Activated B cell treated with CpG ODN at 0.5 μM for 24 hours (primary cell): ENCODE measurements around the gene CCL16. TPM values are rescaled to one million over a fixed set of nuclear protein-coding genes. Genes with fewer than 3 reads are reported as not detected.

Experiments
- ATAC-seq: fragments of 200-7000 bp; cut with Tn5 transposase; one replicate; pipeline ENCODE4 v1.10.0; 2021; ENCODE audit warnings: low read depth, mild to moderate bottlenecking, moderate library complexity
- CTCF ChIA-PET: fragments of 350-600 bp; sonication (Branson Sonifier 250); formaldehyde crosslinking; loops from one replicate; lab custom pipeline; 2021; ENCODE audit warnings: antibody characterized with exemption; lab: Charles Lee
- POLR2A ChIA-PET: fragments of 350-600 bp; sonication (Branson Sonifier 250); formaldehyde crosslinking; loops from one replicate; lab custom pipeline; 2021; ENCODE audit warnings: antibody characterized with exemption; lab: Charles Lee
- DNase-seq: peaks from one replicate; pipeline ENCODE4 v3.0.0; 2022
- H3K27ac Mint-ChIP-seq: one replicate; pipeline ENCODE4 v1.8.0; 2020; ENCODE audit warnings: mixed read lengths
- H3K27me3 Mint-ChIP-seq: one replicate; pipeline ENCODE4 v1.8.0; 2021; ENCODE audit warnings: mixed read lengths
- H3K36me3 Mint-ChIP-seq: one replicate; pipeline ENCODE4 v1.8.0; 2021; ENCODE audit warnings: low read depth, mixed read lengths
- H3K4me1 Mint-ChIP-seq: one replicate; pipeline ENCODE4 v1.8.0; 2021; ENCODE audit warnings: mixed read lengths
- H3K4me3 Mint-ChIP-seq: one replicate; pipeline ENCODE4 v1.8.0; 2020; ENCODE audit warnings: mild to moderate bottlenecking, mixed read lengths
- H3K9me3 Mint-ChIP-seq: one replicate; pipeline ENCODE4 v1.8.0; 2020; ENCODE audit warnings: mixed read lengths
- CTCF ChIP-seq: fragments of 200-600 bp; IDR thresholded peaks from one replicate; pipeline ENCODE4 v1.8.0; 2022; ENCODE audit warnings: antibody characterized with exemption, mild to moderate bottlenecking
- intact Hi-C: fragments of 100-400 bp; cut with micrococcal nuclease; formaldehyde crosslinking; loops from one replicate; pipeline ENCODE4 v1.15.1; 2024
- total RNA-seq: library from RNA; stranded (reverse); gene quantifications from 2 replicates; pipeline ENCODE4 v1.2.3, GENCODE V29; 2022

CCL16 gene
- total RNA-seq, 1 donor from 2014 or later: not detected

DNA sequence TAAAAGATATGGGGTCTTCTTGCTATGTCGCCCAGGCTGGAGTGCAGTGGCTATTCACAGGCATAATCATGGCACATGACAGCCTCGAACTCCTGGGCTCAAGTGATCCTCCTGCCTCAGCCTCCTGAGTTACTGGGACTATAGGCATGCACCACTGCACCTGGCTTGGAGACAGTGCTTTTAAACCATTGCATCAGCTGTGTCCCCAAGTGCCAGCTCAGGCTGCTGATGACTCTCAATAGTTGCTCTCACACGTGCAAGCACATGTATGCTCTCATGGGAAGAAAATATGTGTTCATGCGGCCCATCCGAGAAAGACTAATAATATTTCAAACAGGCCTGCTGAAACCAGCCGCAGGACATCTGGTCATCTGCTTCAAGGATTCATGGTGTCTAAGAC, 8.8 kb downstream of the CCL16 start:
- DNase-seq: no peak
- CTCF ChIA-PET: interaction anchor here (1.0 to 19.6 kb wide), 4 partner anchors 10 to 511 kb away, joined by 3 to 481 read pairs (median 52); partner anchors contain the start of genes CCL14 and ZNHIT3
- Mint-ChIP-seq H3K27me3 (peaks cover 5% of the 10 kb centered on the region), H3K9me3 (no peaks in the 10 kb centered on the region), H3K27ac (no peak overlapping the region), H3K4me1 (peaks cover 15% of the 10 kb centered on the region), H3K4me3 (no peak overlapping the region), H3K36me3 (no peaks in the 10 kb centered on the region)
- intact Hi-C loops: no loop called here
- TF ChIP-seq CTCF: no peak
- POLR2A ChIA-PET: no interaction called here
- ATAC-seq: no peak

GRCh38 chr17:35972066-35972465, 9.2 kb downstream of the CCL16 start:
- intact Hi-C loops: no loop called here
- no peak for TF ChIP-seq CTCF
- Mint-ChIP-seq H3K4me3 (no peak overlapping the region), H3K36me3 (no peaks in the 10 kb centered on the region), H3K27me3 (peaks cover 5% of the 10 kb centered on the region), H3K27ac (no peak overlapping the region), H3K9me3 (no peaks in the 10 kb centered on the region), H3K4me1 (peaks cover 11% of the 10 kb centered on the region)
- CTCF ChIA-PET: interaction anchor here (1.0 to 19.6 kb wide), 5 partner anchors 10 to 511 kb away, joined by 3 to 481 read pairs (median 4); partner anchors contain the start of genes CCL14 and ZNHIT3
- DNase-seq: no peak
- POLR2A ChIA-PET: no interaction called here
- ATAC-seq: no peak

GRCh38 chr17:35969558-35970380, 11.5 kb downstream of the CCL16 start:
- CTCF ChIA-PET: interaction anchor here (0.6 to 19.6 kb wide), 26 partner anchors 8 to 633 kb away, joined by 3 to 481 read pairs (median 4); partner anchors contain the start of genes CCL16, CCL3 and ZNHIT3
- Mint-ChIP-seq H3K4me3 (no peak overlapping the region), H3K36me3 (no peaks in the 10 kb centered on the region), H3K4me1 (peaks cover 1% of the 10 kb centered on the region), H3K27ac (no peak overlapping the region), H3K9me3 (no peaks in the 10 kb centered on the region), H3K27me3 (peaks cover 5% of the 10 kb centered on the region)
- POLR2A ChIA-PET: interaction anchor here (0.6 to 1.0 kb wide), 3 partner anchors 516 to 714 kb away, joined by 3 to 4 read pairs (median 3); partner anchors contain the start of gene MYO19
- peak; percentile 62 for TF ChIP-seq CTCF
- DNase-seq (peak; percentile 49), ATAC-seq (peak; percentile 84)
- intact Hi-C loops: loop anchor here (1.0 to 2.0 kb wide), 4 partner anchors 180 to 1077 kb away; partner anchors contain the start of genes MYO19 and PIGW

DNA sequence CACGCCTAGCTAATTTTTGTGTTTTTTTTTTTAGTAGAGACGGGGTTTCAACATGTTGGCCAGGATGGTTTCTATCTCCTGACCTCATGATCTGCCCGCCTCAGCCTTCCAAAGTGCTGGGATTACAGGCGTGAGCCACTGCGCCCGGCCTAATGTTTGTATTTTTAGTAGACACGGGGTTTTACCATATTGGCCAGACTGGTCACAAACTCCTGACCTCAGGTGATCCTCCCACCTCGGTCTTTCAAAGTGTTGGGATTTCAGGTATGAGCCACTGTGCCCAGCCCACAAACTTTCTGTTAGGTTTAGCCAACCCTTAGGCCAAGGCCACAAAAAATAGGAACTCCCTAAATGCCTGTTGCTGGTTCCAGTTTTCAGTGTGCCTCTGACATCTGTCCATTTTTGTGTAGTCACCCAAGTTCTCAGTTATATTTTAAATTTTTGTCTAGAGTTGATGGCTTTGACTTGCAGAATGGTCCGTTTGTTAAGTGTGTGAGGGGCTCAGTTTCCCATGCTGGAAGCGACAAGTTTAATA, 12.7 kb downstream of the CCL16 start:
- peaks cover 1% of the 10 kb centered on the region for H3K4me1 Mint-ChIP-seq
- ChIA-PET CTCF (interaction anchor here (0.8 to 19.6 kb wide), 9 partner anchors 9 to 634 kb away, joined by 3 to 481 read pairs (median 4); partner anchors contain the start of genes CCL16, CCL3 and ZNHIT3), POLR2A (no interaction called here)
- H3K9me3 Mint-ChIP-seq: no peaks in the 10 kb centered on the region
- no peak overlapping the region for H3K27ac Mint-ChIP-seq
- ATAC-seq (no peak), DNase-seq (no peak)
- H3K27me3 Mint-ChIP-seq: peaks cover 9% of the 10 kb centered on the region
- intact Hi-C loops: loop anchor here (1.0 to 2.0 kb wide), 4 partner anchors 181 to 1078 kb away; partner anchors contain the start of genes MYO19 and PIGW
- TF ChIP-seq CTCF: no peak
- no peak overlapping the region for H3K4me3 Mint-ChIP-seq
- H3K36me3 Mint-ChIP-seq: no peaks in the 10 kb centered on the region

GRCh38 chr17:35965272-35965671, 16.0 kb downstream of the CCL16 start:
- Mint-ChIP-seq H3K4me3 (no peak overlapping the region), H3K36me3 (no peaks in the 10 kb centered on the region), H3K4me1 (peaks cover 1% of the 10 kb centered on the region), H3K9me3 (no peaks in the 10 kb centered on the region), H3K27ac (no peak overlapping the region), H3K27me3 (peaks cover 12% of the 10 kb centered on the region)
- ChIA-PET CTCF (interaction anchor here (1.2 to 19.6 kb wide), 2 partner anchors 182 to 518 kb away, joined by 6 to 481 read pairs; no protein-coding TSS in a partner anchor), POLR2A (no interaction called here)
- intact Hi-C loops: no loop called here
- no peak for TF ChIP-seq CTCF
- no peak for DNase-seq
- no peak for ATAC-seq
